ENCODE results near the gene ASIP.
"Not testable (repeated sequence)": the region's sequence is repeated elsewhere in the genome, so short reads cannot be mapped to it uniquely, and the experiment has no call there.

Gene ASIP

GRCh38 chr20:34290471-34290870 is 49.2 kb downstream of the ASIP start:
- no peak for DNase-seq

GRCh38 chr20:34292496-34292895 is 51.3 kb downstream of the ASIP start:
- DNase-seq = no peak

GRCh38 chr20:34293119-34293518 is 51.9 kb downstream of the ASIP start:
- DNase-seq = no peak

- no peak for DNase-seq
Measured at GRCh38 chr20:34293589-34293988, 52.4 kb downstream of the ASIP start.

GRCh38 chr20:34294563-34294962 is 53.3 kb downstream of the ASIP start:
- DNase-seq = no peak

GRCh38 chr20:34295284-34295683 is 54.1 kb downstream of the ASIP start:
- no peak for DNase-seq

GRCh38 chr20:34296468-34296867 is 55.2 kb downstream of the ASIP start:
- DNase-seq = no peak

- DNase-seq = not testable (repeated sequence)
Measured at GRCh38 chr20:34298294-34298784, 57.1 kb downstream of the ASIP start.

- no peak for DNase-seq
Measured at GRCh38 chr20:34299556-34300255, 58.5 kb downstream of the ASIP start.

GRCh38 chr20:34300256-34300806 is 59.1 kb downstream of the ASIP start:
- no peak for DNase-seq

GRCh38 chr20:34300809-34301586 is 59.8 kb downstream of the ASIP start:
- no peak for DNase-seq

- DNase-seq = no peak
Measured at GRCh38 chr20:34301587-34302311, 60.5 kb downstream of the ASIP start.

- no peak for DNase-seq
Measured at GRCh38 chr20:34302312-34302722, 61.1 kb downstream of the ASIP start.

GRCh38 chr20:34302723-34303533 is 61.7 kb downstream of the ASIP start, which contains the start of gene AHCY:
TSS of gene AHCY (minus strand) at chr20:34303355. CDS start at chr20:34303270, 85 bp downstream.
- DNase-seq = peak; percentile 98

GRCh38 chr20:34305333-34306230 is 64.4 kb downstream of the ASIP start:
- DNase-seq = no peak

GRCh38 chr20:34309691-34310090 is 68.5 kb downstream of the ASIP start:
- no peak for DNase-seq

GRCh38 chr20:34310481-34311117 is 69.4 kb downstream of the ASIP start:
- no peak for DNase-seq

- DNase-seq = peak; percentile 14
Measured at GRCh38 chr20:34311118-34312023, 70.1 kb downstream of the ASIP start.

- DNase-seq = no peak
Measured at GRCh38 chr20:34312024-34312460, 70.8 kb downstream of the ASIP start.
